OCI-LY3 (cell line): Measurements from ENCODE around the gene PRKCQ.

ENCODE experiments used
- H2AFZ ChIP-seq: fragments of 200-600, 300-600 bp; shearing (Covaris generic); 2 replicates; pipeline ENCODE4 v1.6.0; 2014; ENCODE audit warnings: antibody characterized with exemption, low read depth, low read length
- H3K27ac ChIP-seq: fragments of 200-600, 300-600 bp; sonication (generic); 2 replicates; pipeline ENCODE4 v1.5.1; 2014; ENCODE audit warnings: mild to moderate bottlenecking, low read length, moderate library complexity, mixed read lengths
- H3K27me3 ChIP-seq: fragments of 200-600, 300-600 bp; sonication (generic); 2 replicates; pipeline ENCODE4 v1.6.1; 2014; ENCODE audit warnings: low read depth, low read length, mixed read lengths
- H3K36me3 ChIP-seq: fragments of 200-600, 300-600 bp; sonication (generic); replicated peaks from 2 replicates; pipeline ENCODE3; 2014; ENCODE audit warnings: low read depth, low read length, mixed read lengths
- H3K4me1 ChIP-seq: fragments of 300-600, 200-600 bp; sonication (generic); 2 replicates; pipeline ENCODE4 v1.6.1; 2014; ENCODE audit warnings: low read length, mixed read lengths
- H3K4me2 ChIP-seq: fragments of 200-600, 300-600 bp; sonication (generic); 2 replicates; pipeline ENCODE4 v1.6.1; 2014; ENCODE audit warnings: low read length, mixed read lengths
- H3K4me3 ChIP-seq: fragments of 300-600, 200-600 bp; sonication (generic); 2 replicates; pipeline ENCODE4 v1.5.1; 2014; ENCODE audit warnings: antibody characterized with exemption, mild to moderate bottlenecking, low read length, moderate library complexity
- H3K79me2 ChIP-seq: fragments of 300-600, 200-600 bp; shearing (Covaris generic); 2 replicates; pipeline ENCODE4 v1.6.1; 2014; ENCODE audit warnings: mild to moderate bottlenecking, low read length, mixed read lengths
- H3K9ac ChIP-seq: fragments of 300-600, 200-600 bp; shearing (Covaris generic); 2 replicates; pipeline ENCODE4 v1.6.0; 2014; ENCODE audit warnings: mild to moderate bottlenecking, low read length, moderate library complexity
- H3K9me3 ChIP-seq: fragments of 200-600, 300-600 bp; shearing (Covaris generic); 2 replicates; pipeline ENCODE4 v1.6.1; 2014; ENCODE audit warnings: low read length, mixed read lengths; ENCODE audit not compliant: insufficient read depth
- H4K20me1 ChIP-seq: fragments of 200-600, 300-600 bp; sonication (generic); 2 replicates; pipeline ENCODE4 v1.6.1; 2016; ENCODE audit warnings: low read length, mixed read lengths; ENCODE audit not compliant: insufficient read depth
- EZH2phosphoT487 ChIP-seq: fragments of 200-600 bp; shearing (Covaris generic); IDR thresholded peaks from 2 replicates; pipeline ENCODE4 v1.6.1; 2018; ENCODE audit warnings: antibody characterized with exemption, mixed run types, low read depth
- TF ChIP-seq, protein P1 (sequence below): fragments of 200-600, 300-600 bp; sonication (generic); IDR thresholded peaks from 2 replicates; pipeline ENCODE4 v1.5.1; 2014; ENCODE audit warnings: antibody characterized with exemption, low read length, low read depth

PRKCQ gene

DNA sequence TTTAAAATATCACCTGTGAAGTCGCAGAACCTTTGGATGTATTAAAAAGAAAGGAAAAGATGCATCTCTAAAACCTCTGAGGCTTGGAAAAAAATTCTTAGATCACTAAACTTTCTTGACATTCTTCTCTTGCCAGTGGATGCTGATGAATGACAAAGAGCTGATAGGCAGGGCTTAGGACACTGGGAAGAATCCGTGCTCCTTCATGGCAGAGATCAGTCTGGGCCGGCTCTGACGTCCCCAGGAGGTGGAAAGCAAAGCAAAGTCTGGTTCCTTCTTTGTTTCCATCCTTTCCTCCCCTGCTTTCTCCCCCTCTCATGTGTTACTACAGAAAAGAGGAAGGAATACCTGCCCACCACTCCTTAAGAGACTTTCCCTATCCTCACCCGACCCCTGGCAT lies 161.9 kb downstream of the PRKCQ start:
- Histone ChIP-seq H3K79me2 (no peaks in the 10 kb centered on the region), H3K4me2 (no peak overlapping the region), H3K9me3 (no peaks in the 10 kb centered on the region), H2AFZ (no peak overlapping the region), H3K27ac (no peak overlapping the region), H3K9ac (no peak overlapping the region), H3K4me3 (no peak overlapping the region), H3K4me1 (no peaks in the 10 kb centered on the region), H3K36me3 (no peaks in the 10 kb centered on the region), H3K27me3 (peaks cover 13% of the 10 kb centered on the region), H4K20me1 (no peaks in the 10 kb centered on the region)
- TF ChIP-seq, protein P1, sequence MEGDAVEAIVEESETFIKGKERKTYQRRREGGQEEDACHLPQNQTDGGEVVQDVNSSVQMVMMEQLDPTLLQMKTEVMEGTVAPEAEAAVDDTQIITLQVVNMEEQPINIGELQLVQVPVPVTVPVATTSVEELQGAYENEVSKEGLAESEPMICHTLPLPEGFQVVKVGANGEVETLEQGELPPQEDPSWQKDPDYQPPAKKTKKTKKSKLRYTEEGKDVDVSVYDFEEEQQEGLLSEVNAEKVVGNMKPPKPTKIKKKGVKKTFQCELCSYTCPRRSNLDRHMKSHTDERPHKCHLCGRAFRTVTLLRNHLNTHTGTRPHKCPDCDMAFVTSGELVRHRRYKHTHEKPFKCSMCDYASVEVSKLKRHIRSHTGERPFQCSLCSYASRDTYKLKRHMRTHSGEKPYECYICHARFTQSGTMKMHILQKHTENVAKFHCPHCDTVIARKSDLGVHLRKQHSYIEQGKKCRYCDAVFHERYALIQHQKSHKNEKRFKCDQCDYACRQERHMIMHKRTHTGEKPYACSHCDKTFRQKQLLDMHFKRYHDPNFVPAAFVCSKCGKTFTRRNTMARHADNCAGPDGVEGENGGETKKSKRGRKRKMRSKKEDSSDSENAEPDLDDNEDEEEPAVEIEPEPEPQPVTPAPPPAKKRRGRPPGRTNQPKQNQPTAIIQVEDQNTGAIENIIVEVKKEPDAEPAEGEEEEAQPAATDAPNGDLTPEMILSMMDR: no peak
- TF ChIP-seq EZH2phosphoT487: no peak

DNA sequence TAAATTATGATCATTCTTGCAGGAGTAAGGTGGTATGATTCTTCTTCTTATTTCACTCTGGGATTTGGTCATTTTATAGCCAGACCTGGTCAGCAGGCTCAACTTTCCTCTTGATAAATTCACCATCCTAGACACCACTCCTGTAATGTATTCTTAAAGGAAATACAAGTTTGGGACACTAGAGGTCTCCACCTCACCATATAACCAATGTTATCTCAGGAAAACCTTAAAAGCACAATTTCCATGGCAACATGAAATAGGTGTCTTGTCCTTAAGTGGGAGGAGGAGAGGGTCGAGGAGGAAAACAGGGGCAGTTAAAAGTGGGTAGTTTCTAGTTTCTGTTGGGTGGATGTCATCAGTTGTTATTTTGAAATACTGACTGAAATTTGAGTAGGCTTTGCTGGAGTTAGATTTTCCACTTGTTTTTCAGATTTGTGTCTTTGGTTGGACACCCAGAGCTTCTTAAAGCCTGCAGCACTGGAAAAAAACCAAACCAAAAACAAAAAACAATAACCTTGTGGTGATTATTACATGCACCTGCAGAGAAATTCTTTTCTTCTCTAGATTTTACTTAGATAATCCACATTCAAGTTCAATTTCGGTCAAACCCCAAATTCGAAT lies 163.1 kb downstream of the PRKCQ start:
- Histone ChIP-seq H3K4me3 (no peak overlapping the region), H4K20me1 (no peaks in the 10 kb centered on the region), H3K79me2 (no peaks in the 10 kb centered on the region), H3K9me3 (no peaks in the 10 kb centered on the region), H3K36me3 (no peaks in the 10 kb centered on the region), H2AFZ (no peak overlapping the region), H3K4me1 (no peaks in the 10 kb centered on the region), H3K27me3 (peaks cover 13% of the 10 kb centered on the region), H3K4me2 (no peak overlapping the region), H3K9ac (no peak overlapping the region), H3K27ac (no peak overlapping the region)
- TF ChIP-seq, protein P1: peak; percentile 64
- TF ChIP-seq EZH2phosphoT487: no peak

DNA sequence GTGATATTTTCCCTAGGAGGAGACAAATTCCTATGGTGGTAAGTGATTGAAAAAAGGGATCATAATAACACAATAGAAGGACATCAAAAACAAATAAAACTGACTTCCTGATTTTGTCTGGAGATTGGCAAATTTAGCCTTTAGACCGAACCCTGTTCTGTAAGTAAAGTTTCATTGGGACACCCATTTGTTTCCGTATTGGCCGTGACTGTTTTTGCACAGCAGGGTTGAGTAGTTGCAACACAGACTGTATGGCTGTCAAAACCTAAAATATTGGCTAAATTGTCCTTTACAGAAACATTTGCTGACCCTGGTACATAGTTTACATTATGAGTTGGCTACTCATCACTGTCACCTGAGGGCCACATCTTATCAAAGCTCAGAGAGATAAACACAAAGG lies 168.6 kb downstream of the PRKCQ start:
- H3K9me3 ChIP-seq: no peaks in the 10 kb centered on the region
- H3K4me1 ChIP-seq: peaks cover 6% of the 10 kb centered on the region
- H3K36me3 ChIP-seq: no peaks in the 10 kb centered on the region
- H3K9ac ChIP-seq: no peak overlapping the region
- H4K20me1 ChIP-seq: no peaks in the 10 kb centered on the region
- no peak for TF ChIP-seq EZH2phosphoT487
- TF ChIP-seq, protein P1: no peak
- no peak overlapping the region for H2AFZ ChIP-seq
- no peaks in the 10 kb centered on the region for H3K79me2 ChIP-seq
- H3K4me3 ChIP-seq: no peak overlapping the region
- no peak overlapping the region for H3K27ac ChIP-seq
- peaks cover 17% of the 10 kb centered on the region; the same call in 1 of the 2 replicates for H3K27me3 ChIP-seq
- no peak overlapping the region for H3K4me2 ChIP-seq

DNA sequence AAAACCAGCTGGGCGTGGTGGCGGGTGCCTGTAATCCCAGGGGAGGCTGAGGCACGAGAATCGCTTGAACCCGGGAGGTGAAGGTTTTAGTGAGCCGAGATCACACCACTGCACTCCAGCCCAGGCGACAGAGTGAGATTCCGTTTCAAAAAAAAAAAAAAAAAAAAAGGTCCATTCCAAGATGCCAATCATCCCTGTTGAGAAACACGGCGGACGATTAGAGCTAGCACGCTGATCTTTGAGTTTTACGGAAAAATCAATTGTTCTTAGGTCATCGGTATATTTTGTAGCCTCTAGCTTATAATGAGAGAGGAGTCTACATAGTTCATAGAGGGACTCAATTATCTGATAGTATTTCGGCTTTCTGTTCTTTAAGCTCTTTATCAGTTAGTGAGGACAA lies 169.2 kb downstream of the PRKCQ start:
- Histone ChIP-seq H3K9me3 (no peaks in the 10 kb centered on the region), H2AFZ (no peak overlapping the region), H3K27ac (no peak overlapping the region), H4K20me1 (no peaks in the 10 kb centered on the region), H3K36me3 (no peaks in the 10 kb centered on the region), H3K4me1 (peaks cover 8% of the 10 kb centered on the region), H3K27me3 (peaks cover 17% of the 10 kb centered on the region; the same call in 1 of the 2 replicates), H3K4me2 (no peak overlapping the region), H3K4me3 (no peak overlapping the region), H3K79me2 (no peaks in the 10 kb centered on the region), H3K9ac (no peak overlapping the region)
- no peak for TF ChIP-seq EZH2phosphoT487
- TF ChIP-seq, protein P1: no peak
